GM10266 (cell line): ENCODE data around the gene ZFYVE19.
A peak's percentile ranks its signal among the peaks of the same experiment; 100 is the strongest.

Experiments
- DNase-seq: peaks from one replicate; pipeline ENCODE4 v3.0.0; 2012; ENCODE audit errors: extremely low spot score
- CTCF ChIP-seq: IDR thresholded peaks from 2 replicates; pipeline ENCODE4 v1.5.1; 2012; ENCODE audit warnings: mild to moderate bottlenecking, low read depth; ENCODE audit not compliant: control insufficient read depth, insufficient read depth; ENCODE audit errors: missing control alignments

ZFYVE19 gene

GRCh38 chr15:40766194-40766815 is 40.6 kb upstream of the ZFYVE19 start:
- DNase-seq, result no peak
- no peak for TF ChIP-seq CTCF

GRCh38 chr15:40766906-40767837 is 39.7 kb upstream of the ZFYVE19 start:
- DNase-seq, result no peak
- TF ChIP-seq CTCF, result no peak

GRCh38 chr15:40767838-40768500 is 38.9 kb upstream of the ZFYVE19 start:
- TF ChIP-seq CTCF, result no peak

GRCh38 chr15:40768521-40769273 is 38.2 kb upstream of the ZFYVE19 start:
- TF ChIP-seq CTCF, result peak; percentile 13
- DNase-seq, result peak; percentile 63

More at GRCh38 chr15:40767838-40768500, 38.9 kb upstream of the ZFYVE19 start:
- no peak for DNase-seq

GRCh38 chr15:40769274-40770146 is 37.4 kb upstream of the ZFYVE19 start, which contains the start of gene C15orf62:
Gene C15orf62 (plus strand): TSS chr15:40769980. CDS start chr15:40770496, 516 bp downstream.
- peak; percentile 73 for DNase-seq
- no peak for TF ChIP-seq CTCF

- no peak for DNase-seq
- TF ChIP-seq CTCF, result no peak
These were observed 36.7 kb upstream of the ZFYVE19 start for GRCh38 chr15:40770147-40770721.
